Hematopoietic multipotent progenitor cell (in vitro differentiated cells): Measurements from ENCODE around the gene PDILT. TPM values are rescaled to one million over a fixed set of nuclear protein-coding genes. Genes with fewer than 3 reads are reported as not detected.

Experiments used
- total RNA-seq: library from RNA; depleted of rRNA; stranded (reverse); fragments of >200 nt; gene quantifications from one replicate; pipeline ENCODE4 v1.2.3, GENCODE V29; 2012

PDILT gene
- total RNA-seq, 1 donor, result not detected

Other genes with a start within 250 kb of the PDILT start
- gene GP2, start 77.2 kb downstream of the PDILT start, total RNA-seq, result not detected
- gene UMOD, start 52.0 kb downstream of the PDILT start, total RNA-seq, result not detected
- not detected for gene ACSM5, start 4.8 kb upstream of the PDILT start, total RNA-seq
- not detected for gene ACSM2A, start 46.8 kb upstream of the PDILT start, total RNA-seq
- not detected for gene ACSM2B, start 171.6 kb upstream of the PDILT start, total RNA-seq